GM18517 (cell line): ENCODE results near the gene PDE4DIP.
"Not testable (repeated sequence)": the region's sequence is repeated elsewhere in the genome, so short reads cannot be mapped to it uniquely, and the experiment has no call there.

ENCODE experiments used
- ATAC-seq: cut with Tn5 transposase; IDR thresholded peaks from one replicate; pipeline ENCODE4 v1.9.1; 2021; ENCODE audit warnings: mild to moderate bottlenecking, moderate library complexity; ENCODE audit not compliant: unreplicated experiment

The PDE4DIP gene

DNA sequence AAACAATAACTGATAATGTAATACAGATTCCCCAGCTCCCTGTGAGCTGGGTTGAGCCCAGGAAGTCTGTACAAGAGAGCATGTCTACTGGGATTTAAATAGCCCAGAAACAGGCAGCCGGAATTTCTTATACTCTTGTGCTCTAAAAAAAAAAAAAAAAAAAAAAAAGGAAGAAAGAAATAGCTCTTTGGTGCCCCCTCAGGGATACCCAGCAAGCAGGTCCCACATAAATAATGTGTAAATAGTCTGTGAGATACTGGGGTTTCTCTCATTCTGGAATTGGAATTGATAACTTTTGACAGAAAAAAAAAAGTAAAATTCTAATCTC, 25.4 kb downstream of the PDE4DIP start:
- ATAC-seq: not testable (repeated sequence)

DNA sequence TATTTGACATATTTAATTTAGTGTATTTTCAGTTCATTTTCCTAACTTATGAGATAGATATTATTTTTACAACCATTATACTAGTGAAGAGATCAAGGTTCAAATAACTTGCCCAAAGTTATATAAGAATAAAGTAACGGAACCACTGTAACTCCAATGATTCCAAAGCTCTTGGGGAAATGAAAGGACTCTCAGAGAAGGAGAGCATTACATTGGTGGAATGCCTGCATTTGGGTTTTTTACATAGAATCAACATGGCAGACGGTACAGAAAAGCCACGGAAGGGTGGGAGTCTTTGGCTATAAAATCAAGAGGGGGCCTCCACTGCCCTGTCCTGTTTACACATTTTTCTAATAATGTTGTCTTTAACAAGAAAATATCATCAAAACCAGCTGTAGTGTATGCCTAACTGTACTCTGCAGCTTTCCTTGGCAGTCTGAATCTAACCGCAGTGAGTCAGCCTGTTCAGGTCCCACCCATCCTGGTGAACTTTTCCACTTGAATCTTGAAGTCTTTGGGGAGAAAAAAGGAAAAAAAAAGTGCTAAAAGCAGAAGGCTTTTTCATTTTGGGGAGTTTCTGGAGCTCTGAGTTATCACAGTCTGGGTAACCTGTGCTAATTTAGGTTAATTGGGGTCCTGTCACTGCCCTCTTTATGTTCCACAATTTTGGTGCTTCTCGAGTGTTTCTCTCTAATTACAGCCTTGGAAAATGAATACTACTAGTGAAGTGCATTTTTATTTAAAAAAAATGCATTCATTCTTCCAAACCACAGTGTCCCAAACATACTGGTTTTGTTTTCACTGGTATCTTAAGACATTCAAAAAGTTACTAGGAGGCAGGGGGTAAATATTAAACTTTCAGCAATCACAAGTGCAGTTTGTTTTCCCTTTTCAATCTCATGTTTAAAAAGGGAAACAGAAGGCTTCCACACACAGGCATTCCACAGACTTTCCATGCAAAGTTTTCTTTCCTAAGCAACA, 30.5 kb downstream of the PDE4DIP start:
- ATAC-seq: not testable (repeated sequence)

DNA sequence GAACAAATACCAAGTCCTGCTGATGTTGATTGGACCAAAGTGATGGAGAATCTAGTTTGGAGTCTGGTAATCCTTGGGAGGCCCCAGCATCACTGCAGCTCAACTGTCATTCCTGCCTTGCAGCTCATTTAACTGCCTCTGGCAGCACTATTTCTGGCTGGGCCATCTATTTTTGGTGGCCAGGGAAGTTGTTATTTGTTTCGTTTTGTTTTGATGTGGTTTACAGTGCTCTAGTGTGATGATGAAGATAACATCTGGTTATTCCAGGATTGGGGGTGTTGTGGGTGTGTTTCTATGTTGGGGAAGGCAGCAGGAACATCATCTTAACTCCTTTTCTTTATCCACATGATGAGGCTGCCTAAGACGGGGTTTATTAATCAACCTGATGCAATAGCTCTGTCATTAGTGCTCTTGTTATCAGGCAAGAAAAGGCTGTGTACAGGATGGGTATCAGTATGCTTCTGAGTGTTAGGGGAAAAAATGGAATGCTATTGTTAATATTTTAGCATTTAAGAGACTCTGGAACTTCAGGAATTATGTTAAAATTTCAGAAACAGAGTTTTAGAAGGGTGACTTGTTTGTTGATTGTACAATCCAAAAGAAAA, 35.7 kb downstream of the PDE4DIP start:
- not testable (repeated sequence) for ATAC-seq

DNA sequence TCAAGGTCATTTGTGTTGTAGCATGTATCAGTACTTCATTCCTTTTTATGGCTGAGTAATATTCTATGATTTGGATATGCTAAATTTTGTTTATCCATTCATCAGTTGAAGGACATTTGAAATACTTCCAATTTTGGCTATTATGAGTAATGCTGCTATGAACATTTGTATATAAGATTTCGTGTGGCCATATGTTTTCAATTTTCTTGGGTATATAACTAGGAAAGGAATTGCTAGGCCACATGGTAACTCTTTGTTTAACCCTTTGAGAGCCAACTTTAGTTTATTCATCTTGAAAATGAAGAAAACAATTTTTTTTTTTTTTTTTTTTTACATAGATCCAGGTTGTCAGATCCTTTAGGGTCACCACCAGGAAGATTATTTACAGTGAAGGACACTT, 37.0 kb downstream of the PDE4DIP start:
- ATAC-seq: not testable (repeated sequence)

DNA sequence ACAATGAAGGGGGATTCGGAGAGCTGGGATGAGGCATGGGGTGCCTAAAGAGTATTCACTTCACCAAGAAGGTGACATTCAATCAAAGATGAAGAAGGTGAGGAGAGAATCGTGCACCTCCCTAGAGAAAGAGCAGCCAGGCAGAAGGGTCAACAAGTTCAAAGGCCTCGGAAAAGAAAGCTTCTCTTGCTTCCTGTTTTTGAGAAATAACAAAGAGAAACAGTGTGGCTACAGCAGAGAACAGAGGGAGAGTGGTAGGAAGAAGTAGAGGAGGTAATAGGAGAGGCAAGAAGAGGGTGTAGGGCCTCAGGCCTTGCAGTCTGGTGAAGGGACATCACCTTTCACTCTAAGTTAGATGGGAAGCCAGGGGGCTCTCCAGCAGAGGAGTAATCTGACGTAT, 41.0 kb downstream of the PDE4DIP start:
- not testable (repeated sequence) for ATAC-seq

DNA sequence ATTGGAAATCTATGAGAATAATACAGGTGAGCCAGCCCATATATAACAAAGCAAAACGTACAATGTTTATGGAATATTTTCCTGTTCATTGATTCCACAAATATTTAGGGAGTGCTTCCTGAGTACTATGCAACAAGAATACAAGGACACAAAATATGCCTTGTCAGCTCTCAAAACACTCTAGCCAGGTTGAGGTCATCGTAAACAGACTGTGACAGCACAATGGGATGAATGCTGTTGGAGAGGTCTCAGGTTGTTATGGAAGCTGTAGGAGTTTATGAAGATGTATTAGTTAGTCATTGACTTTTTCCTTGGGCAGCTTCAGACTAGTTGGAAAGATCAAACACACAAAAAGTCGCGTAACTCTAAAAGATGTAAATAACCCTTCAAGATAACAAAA, 42.1 kb downstream of the PDE4DIP start:
- ATAC-seq: not testable (repeated sequence)

DNA sequence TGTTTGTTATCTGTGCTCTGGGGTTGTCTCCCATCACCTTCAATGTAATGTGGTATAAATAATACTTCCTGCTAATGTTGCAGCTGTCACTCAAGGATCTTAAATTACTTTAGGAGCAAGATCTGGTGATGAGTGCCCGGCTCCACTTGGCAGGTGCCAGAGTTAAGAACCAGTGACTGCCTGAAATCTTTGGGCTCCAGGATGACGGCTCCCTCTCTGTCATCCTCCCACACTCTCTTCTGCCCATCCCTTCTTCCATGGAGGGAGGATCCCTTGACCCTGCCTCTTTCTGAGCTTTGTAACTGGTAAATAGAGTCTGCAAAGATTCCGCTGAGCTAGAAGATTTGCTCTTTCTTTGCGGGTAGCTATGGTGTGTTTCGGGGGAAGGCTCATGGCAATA, 44.4 kb downstream of the PDE4DIP start:
- ATAC-seq: not testable (repeated sequence)

DNA sequence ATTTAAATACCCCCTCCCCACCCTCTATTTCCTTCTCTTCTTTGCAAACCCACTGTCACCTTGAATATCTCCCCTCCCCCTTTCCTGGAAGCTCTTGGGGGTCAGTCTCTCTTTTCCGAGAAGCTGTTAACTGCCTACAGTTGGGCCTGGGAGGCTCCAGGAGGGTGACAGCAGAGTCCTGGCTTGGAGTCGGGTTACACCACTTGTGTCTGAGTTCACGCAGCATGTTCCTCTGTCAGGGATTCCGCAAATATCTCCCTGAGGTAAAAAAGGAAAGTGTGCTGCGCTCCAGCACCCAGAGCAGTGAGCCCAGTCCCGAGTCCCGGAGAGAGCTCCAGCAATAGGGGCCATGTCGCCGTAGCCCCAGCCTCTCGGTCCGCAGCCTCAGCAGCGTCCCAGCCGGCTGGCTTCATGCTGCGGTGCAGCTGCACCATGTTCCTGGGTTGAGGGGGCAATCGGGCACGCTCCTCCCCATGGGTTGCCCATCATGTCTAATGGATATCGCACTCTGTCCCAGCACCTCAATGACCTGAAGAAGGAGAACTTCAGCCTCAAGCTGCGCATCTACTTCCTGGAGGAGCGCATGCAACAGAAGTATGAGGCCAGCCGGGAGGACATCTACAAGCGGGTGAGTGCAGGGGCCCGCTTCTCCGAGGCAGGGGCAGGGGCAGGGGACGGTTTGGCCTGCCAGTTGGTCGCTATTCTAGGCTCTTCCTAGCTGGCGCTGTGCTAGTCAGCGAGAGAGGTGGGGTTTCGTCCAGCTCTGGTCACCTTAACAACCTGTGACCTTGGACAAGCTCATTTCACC, 45.2 kb downstream of the PDE4DIP start:
- not testable (repeated sequence) for ATAC-seq

DNA sequence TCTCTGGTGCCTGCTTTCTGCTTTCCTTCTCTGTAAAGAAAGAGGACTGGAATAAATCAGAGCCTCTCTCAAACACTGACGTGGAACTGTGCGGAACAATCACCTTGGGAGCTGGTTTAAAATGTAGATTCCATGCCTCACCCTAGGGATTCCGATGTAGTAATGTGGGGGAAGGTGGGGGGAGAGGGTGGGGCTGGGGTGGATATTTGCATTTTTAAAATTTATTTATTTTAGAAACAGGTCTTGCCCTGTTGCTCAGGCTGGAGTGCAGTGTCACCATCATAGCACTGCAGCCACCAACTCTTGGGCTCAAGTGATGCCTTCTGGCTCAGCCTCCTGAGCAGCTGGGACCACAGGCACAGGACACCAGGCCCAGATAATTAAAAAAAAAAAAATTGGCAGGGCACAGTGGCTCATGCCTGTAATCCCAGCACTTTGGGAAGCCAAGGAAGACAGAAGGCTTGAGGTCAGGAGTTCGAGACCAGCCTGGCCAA, 45.9 kb downstream of the PDE4DIP start:
- ATAC-seq: not testable (repeated sequence)

DNA sequence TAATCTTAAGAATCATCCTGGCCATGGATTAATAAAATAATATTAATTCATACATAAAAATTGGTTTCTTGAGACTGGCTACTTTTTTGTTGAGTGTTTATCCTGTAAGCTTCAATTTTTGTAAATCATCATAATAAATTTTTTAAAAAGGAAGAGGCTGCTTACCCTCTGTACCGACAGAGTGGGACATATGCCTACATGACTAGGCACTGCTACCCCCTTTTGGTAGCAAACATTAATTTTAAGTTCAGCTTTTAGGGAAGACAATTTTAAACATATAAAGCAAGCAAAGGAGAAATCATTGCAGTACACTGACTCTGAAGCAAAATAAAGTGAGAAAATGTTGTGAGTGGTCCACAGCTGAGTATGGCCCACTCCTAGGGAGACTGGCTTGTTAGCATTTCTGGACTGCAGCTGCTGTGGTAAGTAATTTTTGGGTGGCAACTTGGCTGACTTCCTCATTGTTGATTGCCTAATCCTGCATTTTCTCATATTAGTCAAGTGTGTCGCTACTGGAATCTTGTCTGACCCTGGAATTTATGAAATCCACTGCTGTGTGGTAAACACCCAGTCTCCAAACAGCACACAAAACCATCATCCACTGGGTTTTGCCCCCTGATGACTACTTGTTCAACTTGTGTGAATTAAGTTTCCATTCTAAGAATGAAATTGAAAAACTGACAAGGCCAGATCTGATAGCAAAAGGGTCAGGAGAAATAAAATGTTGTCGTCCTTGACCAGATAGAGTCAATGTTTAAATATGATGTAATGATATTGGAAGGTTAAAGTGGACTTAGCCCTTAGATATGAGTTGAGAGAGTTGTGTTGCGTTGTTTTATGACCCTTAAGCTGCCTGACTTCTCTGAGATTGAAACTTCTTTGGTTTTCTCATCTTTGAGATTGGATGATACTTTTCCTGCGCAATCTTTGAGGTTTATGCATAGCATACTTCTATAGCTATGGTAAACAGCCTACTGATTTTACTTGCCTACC, 50.4 kb downstream of the PDE4DIP start:
- ATAC-seq: not testable (repeated sequence)

DNA sequence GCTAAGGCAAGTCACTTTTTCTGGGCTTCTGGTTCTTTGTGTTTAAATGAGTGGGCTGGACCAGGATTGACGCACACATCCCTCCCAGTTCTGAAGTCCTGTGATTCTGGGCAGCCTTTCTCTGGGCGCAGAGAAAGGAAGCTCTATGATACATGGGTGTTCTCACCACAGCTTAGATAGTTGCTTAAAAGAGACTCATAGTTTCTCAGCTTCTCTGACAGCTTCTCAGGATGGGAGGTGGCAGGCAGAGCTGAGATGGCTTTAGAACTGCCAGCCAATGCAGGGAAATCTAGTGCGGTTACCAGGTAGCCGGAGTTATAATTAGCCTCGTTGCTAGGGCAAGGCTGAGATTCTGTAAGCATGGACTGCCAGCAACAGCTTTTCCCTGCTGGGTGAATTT, 55.8 kb downstream of the PDE4DIP start:
- not testable (repeated sequence) for ATAC-seq

DNA sequence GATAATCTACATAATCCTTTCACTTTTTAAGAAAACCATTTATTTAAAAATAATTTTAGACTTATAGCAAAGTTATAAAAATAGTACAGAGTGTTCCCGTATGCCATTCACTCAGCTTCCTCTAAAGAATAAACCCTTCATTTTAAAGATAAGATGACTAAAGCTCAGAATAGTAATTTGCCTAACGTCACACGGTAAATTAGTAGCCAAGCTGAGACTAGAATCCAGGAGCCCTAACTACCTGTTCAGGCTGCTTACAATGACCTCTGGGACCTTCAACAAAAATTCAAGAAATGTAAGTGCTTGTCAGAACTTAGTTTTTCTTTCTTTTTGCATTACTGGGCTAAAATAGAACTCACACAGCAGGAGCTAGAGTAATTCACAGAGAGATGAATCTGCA, 56.5 kb downstream of the PDE4DIP start:
- ATAC-seq: not testable (repeated sequence)

DNA sequence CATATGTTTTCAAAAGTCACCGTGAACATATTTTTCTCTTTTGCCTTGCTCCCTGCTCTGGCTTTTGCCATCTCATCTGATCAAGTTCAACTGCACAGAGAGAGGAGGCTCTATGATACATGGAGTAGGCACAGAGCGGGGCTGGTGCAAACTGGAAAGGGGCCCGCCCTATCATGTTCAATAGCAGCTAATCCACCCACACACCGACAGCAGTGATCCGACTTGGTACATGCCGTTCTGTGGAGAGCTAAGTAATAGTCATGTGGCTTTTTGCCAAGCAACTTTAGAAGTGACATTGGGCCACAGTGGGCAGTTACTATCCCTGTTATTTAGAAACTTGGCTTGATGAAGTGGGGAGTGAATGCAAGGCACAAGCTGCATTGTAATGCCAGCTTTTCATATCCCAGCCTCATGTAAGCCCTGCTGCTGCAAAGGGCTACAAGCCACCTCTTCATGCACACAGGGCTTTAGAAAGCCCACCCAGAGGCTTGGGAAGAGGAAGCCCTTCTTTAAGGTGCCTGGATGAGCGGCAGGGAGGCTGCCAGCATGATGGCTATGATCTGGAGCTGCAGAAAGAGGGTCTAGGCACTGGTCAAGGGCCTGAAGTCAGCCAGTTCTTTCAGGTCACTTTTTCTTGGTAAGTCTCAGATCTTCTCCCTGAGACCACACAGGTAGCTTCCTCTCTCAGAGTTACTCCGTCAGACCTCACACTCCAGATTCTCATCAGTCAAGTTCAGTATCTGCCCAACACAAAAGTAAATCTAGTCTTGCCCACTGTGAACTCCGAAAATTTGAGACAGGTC, 57.1 kb downstream of the PDE4DIP start:
- ATAC-seq: not testable (repeated sequence)

DNA sequence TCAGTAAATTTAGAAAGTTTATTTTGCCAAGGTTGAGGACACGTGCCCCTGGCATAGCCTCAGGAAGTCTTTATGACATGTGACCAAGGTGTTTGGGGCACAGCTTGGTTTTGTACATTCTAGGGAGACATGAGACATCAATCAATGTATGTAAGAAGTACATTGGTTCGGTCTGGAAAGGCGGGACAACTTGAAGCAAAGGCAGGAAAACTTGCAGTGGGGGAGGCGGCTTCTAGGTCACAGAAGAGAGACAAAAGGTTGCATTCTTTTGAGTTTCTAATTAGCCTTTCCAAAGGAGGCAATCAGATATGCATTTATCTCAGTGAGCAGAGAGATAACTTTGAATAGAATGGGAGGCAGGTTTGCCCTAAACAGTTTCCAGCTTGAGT, 57.7 kb downstream of the PDE4DIP start:
- ATAC-seq: not testable (repeated sequence)

DNA sequence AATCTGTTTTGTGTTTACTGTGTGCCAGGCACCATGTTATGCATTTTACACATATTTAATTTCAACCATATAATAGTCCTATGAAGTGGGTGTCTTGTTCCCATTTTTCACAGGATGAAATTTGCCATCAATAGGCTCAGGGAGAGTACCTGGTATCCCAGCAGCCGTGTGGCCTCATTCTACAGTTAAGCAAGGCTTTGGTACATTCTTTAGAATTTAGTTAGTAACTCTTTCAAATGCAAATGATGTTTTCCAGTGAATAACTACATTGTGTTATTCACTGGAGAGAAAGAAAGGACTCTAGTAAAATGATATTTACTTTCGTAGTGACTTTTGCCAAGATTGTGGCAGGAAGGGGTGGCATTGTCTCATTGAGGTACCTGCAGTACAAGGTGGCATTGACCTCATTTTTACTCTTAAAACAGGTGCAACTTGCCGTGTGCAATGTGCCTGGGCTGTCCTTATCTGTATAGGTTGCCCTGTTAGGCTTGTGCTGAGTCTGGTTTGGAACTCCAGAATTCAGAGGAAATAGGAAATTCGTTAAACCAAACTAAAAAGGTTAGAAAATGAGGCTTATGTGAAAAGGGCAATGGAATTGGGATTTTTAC, 65.1 kb downstream of the PDE4DIP start:
- ATAC-seq: not testable (repeated sequence)

DNA sequence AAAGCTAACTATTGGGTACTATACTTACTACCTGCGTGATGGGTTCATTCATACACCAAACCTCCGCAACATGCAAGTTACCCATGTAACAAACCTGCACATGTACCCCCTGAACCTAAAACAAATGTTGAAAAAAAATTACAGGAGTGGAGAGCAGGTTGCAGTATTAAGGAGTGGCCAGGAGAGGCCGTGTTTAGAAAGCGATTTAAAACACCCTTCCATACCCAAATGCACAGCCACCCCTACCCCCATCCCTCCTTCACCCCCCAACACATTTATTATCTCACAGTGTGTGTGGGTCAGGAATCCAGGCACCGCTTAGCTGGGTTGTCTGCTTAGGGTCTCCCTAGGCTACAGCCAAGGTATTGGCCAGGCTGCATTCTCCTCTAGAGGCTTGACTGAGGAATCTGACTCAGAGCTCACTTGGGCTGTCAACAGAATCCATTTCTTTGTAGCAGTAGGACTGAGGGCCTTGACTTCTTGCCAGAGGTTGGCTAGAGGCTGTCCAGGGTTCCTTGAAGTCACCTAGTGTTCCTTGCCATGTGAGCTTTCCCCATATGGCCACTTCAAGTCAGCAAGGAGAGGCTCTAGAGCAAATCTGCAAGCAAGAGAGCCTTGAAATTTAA, 67.2 kb downstream of the PDE4DIP start:
- ATAC-seq: not testable (repeated sequence)

DNA sequence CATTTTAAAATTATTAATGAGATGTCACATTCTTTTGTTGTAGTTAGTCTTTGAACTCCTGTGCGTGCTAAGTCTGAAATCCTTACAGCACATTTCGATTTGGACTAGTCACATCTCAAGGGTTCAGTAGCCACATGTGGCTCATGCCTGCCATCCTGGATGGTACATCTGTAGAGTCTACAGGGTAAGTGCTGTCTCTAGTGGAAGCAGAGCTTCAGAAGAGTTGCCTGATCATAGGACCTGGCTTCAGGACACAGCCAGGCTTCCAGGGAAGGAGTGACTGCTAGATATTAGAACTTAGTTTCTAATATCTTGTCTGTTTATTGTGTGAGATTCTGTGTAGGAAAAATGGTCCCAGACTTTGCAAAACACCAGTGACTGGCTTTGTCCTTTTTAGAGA, 72.0 kb downstream of the PDE4DIP start:
- ATAC-seq: not testable (repeated sequence)

DNA sequence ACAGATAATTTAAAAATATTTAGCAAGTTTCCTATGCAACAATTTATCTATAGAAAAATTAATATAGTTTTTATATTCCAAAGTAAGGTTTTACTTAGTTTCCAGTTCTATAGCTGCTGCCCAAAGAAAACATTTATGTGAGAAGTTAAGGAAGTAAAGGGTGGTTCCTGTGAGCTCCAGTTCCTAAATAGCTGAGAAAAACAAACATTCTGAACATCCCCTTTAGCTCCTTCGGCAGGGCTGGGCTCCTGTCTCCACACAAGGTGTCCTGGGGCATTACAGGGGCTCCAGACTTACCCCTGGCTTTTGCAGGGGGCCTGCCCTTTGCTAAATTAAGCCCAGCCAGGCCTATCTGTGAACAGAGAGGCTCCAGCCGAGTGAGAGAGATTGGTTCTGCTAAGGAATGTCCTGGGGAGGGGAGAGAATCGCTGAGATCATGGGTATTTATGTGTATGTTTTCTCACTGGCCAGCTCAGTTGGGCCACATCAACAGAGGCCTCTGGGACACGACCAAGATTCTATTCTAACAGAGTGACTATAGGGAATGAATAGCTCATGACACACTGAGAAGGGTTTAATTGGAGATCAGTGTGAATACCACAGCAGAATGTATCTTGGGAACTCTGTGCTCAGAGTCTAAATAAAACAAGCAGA, 72.6 kb downstream of the PDE4DIP start:
- not testable (repeated sequence) for ATAC-seq
